ENCODE results near the gene CHD3.

DNA sequence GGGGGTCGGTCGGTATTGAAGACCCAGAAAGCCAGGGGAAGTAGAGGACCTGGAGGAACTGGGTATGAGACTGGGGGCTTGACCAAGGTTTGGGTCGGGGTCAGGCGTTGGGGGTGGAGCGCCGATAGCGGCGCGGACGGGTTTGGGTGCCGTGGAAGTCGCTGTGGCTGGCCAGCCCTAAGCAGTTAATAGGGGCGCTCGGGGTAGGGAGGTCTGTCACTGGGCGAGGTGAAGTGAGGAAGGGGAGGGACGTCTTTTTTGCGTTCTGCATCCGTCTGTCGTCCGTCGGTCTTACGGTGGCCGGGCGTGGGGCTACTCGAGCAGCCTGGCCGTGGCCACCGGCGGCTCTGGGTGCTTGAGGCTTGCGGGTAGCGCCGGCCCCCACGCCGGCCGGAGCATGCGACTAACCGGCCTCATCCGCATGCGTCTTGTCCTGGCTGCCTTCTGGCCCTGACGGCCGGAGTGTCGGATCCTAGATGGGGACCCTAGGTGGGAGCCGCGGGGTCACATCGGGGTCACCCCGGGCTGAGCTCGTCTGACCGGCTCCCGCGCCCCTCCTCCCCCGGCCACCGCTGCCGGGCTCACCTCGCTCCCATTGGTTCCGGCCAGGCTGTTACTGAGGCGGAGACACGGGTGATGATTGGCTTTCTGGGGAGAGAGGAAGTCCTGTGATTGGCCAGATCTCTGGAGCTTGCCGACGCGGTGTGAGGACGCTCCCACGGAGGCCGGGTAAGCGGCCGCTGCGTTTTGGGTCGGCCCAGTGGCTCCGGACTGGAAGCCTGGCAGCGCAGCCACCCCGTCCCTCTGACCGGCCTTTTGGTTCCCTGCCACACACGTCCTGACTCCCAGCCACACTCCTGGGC lies 44.1 kb upstream of the CHD3 start:
- TF ChIP-seq POLR2A (IDR thresholded peaks at IDR 0.05), result peak; percentile 70 to 87
- TF ChIP-seq, protein P1, sequence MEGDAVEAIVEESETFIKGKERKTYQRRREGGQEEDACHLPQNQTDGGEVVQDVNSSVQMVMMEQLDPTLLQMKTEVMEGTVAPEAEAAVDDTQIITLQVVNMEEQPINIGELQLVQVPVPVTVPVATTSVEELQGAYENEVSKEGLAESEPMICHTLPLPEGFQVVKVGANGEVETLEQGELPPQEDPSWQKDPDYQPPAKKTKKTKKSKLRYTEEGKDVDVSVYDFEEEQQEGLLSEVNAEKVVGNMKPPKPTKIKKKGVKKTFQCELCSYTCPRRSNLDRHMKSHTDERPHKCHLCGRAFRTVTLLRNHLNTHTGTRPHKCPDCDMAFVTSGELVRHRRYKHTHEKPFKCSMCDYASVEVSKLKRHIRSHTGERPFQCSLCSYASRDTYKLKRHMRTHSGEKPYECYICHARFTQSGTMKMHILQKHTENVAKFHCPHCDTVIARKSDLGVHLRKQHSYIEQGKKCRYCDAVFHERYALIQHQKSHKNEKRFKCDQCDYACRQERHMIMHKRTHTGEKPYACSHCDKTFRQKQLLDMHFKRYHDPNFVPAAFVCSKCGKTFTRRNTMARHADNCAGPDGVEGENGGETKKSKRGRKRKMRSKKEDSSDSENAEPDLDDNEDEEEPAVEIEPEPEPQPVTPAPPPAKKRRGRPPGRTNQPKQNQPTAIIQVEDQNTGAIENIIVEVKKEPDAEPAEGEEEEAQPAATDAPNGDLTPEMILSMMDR (IDR thresholded peaks at IDR 0.05), result peak in 2 of 5 experiments; percentile 25 to 40

All from tibial nerve (tissue), 3 donors.